Stimulated activated naive CD4-positive, alpha-beta T cell treated with Interleukin-2 at 50 U/mL for 16 hours (primary cell): ENCODE measurements around the gene XCL1.
"Not testable (repeated sequence)": the region's sequence is repeated elsewhere in the genome, so short reads cannot be mapped to it uniquely, and the experiment has no call there.

Source experiments
- DNase-seq: peaks from one replicate; lab custom pipeline; 2025; lab: John Stamatoyannopoulos, UW

The XCL1 gene

GRCh38 chr1:168576245-168576688 lies at the start of gene XCL1:
Gene XCL1, plus strand, starts transcription at chr1:168576605. Its CDS starts 33 bp downstream, at chr1:168576638.
- DNase-seq: not testable (repeated sequence)

GRCh38 chr1:168529518-168529917 lies 46.9 kb upstream of the XCL1 start:
- DNase-seq: no peak

- DNase-seq: no peak
Measured at GRCh38 chr1:168531615-168532345, 44.6 kb upstream of the XCL1 start.

- no peak for DNase-seq
Measured at GRCh38 chr1:168535536-168535935, 40.9 kb upstream of the XCL1 start.

GRCh38 chr1:168540798-168541197 lies 35.6 kb upstream of the XCL1 start:
- not testable (repeated sequence) for DNase-seq

GRCh38 chr1:168542978-168543377 lies 33.4 kb upstream of the XCL1 start:
- DNase-seq: not testable (repeated sequence)

GRCh38 chr1:168543840-168544498 lies 32.4 kb upstream of the XCL1 start, which contains the start of gene XCL2:
Gene XCL2, minus strand, starts transcription at chr1:168543997. Its CDS starts 33 bp downstream, at chr1:168543964.
- DNase-seq: not testable (repeated sequence)

- DNase-seq: not testable (repeated sequence)
Measured at GRCh38 chr1:168545678-168546552, 30.5 kb upstream of the XCL1 start.

GRCh38 chr1:168546553-168546895 lies 29.9 kb upstream of the XCL1 start:
- not testable (repeated sequence) for DNase-seq

- no peak for DNase-seq
Measured at GRCh38 chr1:168550971-168551370, 25.4 kb upstream of the XCL1 start.

- DNase-seq: no peak
Measured at GRCh38 chr1:168551688-168552087, 24.7 kb upstream of the XCL1 start.

- DNase-seq: no peak
Measured at GRCh38 chr1:168552961-168553360, 23.4 kb upstream of the XCL1 start.

GRCh38 chr1:168553680-168554553 lies 22.5 kb upstream of the XCL1 start:
- no peak for DNase-seq

- no peak for DNase-seq
Measured at GRCh38 chr1:168554603-168555483, 21.6 kb upstream of the XCL1 start.

- no peak for DNase-seq
Measured at GRCh38 chr1:168555508-168556046, 20.8 kb upstream of the XCL1 start.

GRCh38 chr1:168556647-168557046 lies 19.8 kb upstream of the XCL1 start:
- DNase-seq: no peak

- no peak for DNase-seq
Measured at GRCh38 chr1:168560370-168560769, 16.0 kb upstream of the XCL1 start.

- DNase-seq: no peak
Measured at GRCh38 chr1:168561989-168562388, 14.4 kb upstream of the XCL1 start.

GRCh38 chr1:168565825-168566224 lies 10.6 kb upstream of the XCL1 start:
- DNase-seq: no peak

GRCh38 chr1:168567007-168567406 lies 9.4 kb upstream of the XCL1 start:
- DNase-seq: no peak
